Activated CD4-positive, alpha-beta T cell treated with anti-CD3 and anti-CD28 coated beads, Interleukin-2, amount 50 U/mL, for 4 hours (primary cell): ENCODE data around the gene DIPK1C.

Experiments used
- DNase-seq, 2 experiments: peaks; one replicate each; pipeline ENCODE4 v3.0.0-alpha.2; 2020

The DIPK1C gene

GRCh38 chr18:74447404-74448152 is 9.5 kb downstream of the DIPK1C start:
- no peak for DNase-seq

- DNase-seq, result no peak
Measured at GRCh38 chr18:74446631-74447403, 10.3 kb downstream of the DIPK1C start.

GRCh38 chr18:74446178-74446577 is 10.9 kb downstream of the DIPK1C start:
- no peak for DNase-seq

- DNase-seq, result no peak
Measured at GRCh38 chr18:74445585-74445984, 11.5 kb downstream of the DIPK1C start.

- DNase-seq, result no peak
Measured at GRCh38 chr18:74444104-74444503, 13.0 kb downstream of the DIPK1C start.

- DNase-seq, result no peak
Measured at GRCh38 chr18:74440808-74441427, 16.2 kb downstream of the DIPK1C start.

- no peak for DNase-seq
Measured at GRCh38 chr18:74438091-74438490, 19.0 kb downstream of the DIPK1C start.

- DNase-seq, result no peak
Measured at GRCh38 chr18:74436158-74436769, 20.8 kb downstream of the DIPK1C start.

- DNase-seq, result no peak
Measured at GRCh38 chr18:74435740-74436139, 21.4 kb downstream of the DIPK1C start.

- DNase-seq, result no peak
Measured at GRCh38 chr18:74434466-74434865, 22.6 kb downstream of the DIPK1C start.

- no peak for DNase-seq
Measured at GRCh38 chr18:74430806-74431571, 26.1 kb downstream of the DIPK1C start.

GRCh38 chr18:74430231-74430630 is 26.9 kb downstream of the DIPK1C start:
- no peak for DNase-seq

- no peak for DNase-seq
Measured at GRCh38 chr18:74429096-74429495, 28.0 kb downstream of the DIPK1C start.

- no peak for DNase-seq
Measured at GRCh38 chr18:74427442-74428112, 29.5 kb downstream of the DIPK1C start.

GRCh38 chr18:74425876-74426275 is 31.2 kb downstream of the DIPK1C start:
- no peak for DNase-seq

- DNase-seq, result no peak
Measured at GRCh38 chr18:74425161-74425560, 31.9 kb downstream of the DIPK1C start.

- no peak for DNase-seq
Measured at GRCh38 chr18:74422541-74422940, 34.6 kb downstream of the DIPK1C start.

- no peak for DNase-seq
Measured at GRCh38 chr18:74420926-74421325, 36.2 kb downstream of the DIPK1C start.

GRCh38 chr18:74420481-74420880 is 36.6 kb downstream of the DIPK1C start:
- no peak for DNase-seq

GRCh38 chr18:74419761-74420160 is 37.3 kb downstream of the DIPK1C start:
- DNase-seq, result no peak

- DNase-seq, result no peak
Measured at GRCh38 chr18:74418023-74418422, 39.1 kb downstream of the DIPK1C start.

- no peak for DNase-seq
Measured at GRCh38 chr18:74416124-74416523, 41.0 kb downstream of the DIPK1C start.
